Peyer's patch (tissue), 4 donors: Measurements from ENCODE around the gene MLPH.

Experiments
- POLR2A ChIP-seq, 2 donors: fragments of 450-650 bp; IDR thresholded peaks; one replicate each; pipeline ENCODE4 v1.5.1; 2017; ENCODE audit warnings: antibody characterized with exemption in 2 of 2, mild to moderate bottlenecking in 2 of 2, moderate library complexity in 2 of 2
- TF ChIP-seq, protein P1 (sequence below), 6 experiments: fragments of 450-650 bp in 4 of 6; fragments of 200-600 bp in 2 of 6; sonication (generic) in 1 of 6; IDR thresholded peaks; one replicate each; pipeline ENCODE4 v1.5.1; 2017 to 2019; ENCODE audit warnings: antibody characterized with exemption in 6 of 6, mild to moderate bottlenecking in 3 of 6, moderate library complexity in 1 of 6

DNA sequence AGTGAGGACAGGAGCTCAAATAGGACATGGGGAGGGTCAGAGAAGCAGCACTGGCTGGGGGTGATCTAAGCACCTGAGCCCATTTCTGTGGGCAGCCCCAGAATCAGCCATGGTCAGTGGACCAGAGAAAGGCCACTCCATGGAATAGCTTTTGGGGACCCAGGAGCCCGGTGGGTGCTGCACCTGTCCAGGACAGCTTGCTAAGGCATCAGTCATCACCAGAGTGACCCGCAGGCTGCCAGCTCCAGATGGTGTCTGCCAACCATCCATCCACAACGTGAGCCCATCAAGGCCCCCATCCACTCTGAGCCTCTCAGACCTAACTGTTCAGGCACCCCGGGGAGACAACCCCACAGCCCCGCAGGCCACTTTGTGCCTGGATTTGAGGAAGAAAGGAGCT, 49.5 kb upstream of the MLPH start:
- TF ChIP-seq, protein P1, sequence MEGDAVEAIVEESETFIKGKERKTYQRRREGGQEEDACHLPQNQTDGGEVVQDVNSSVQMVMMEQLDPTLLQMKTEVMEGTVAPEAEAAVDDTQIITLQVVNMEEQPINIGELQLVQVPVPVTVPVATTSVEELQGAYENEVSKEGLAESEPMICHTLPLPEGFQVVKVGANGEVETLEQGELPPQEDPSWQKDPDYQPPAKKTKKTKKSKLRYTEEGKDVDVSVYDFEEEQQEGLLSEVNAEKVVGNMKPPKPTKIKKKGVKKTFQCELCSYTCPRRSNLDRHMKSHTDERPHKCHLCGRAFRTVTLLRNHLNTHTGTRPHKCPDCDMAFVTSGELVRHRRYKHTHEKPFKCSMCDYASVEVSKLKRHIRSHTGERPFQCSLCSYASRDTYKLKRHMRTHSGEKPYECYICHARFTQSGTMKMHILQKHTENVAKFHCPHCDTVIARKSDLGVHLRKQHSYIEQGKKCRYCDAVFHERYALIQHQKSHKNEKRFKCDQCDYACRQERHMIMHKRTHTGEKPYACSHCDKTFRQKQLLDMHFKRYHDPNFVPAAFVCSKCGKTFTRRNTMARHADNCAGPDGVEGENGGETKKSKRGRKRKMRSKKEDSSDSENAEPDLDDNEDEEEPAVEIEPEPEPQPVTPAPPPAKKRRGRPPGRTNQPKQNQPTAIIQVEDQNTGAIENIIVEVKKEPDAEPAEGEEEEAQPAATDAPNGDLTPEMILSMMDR (IDR thresholded peaks at IDR 0.05), result no peak
- TF ChIP-seq POLR2A (IDR thresholded peaks at IDR 0.05), result no peak
